ENCODE results near the gene CELF2.

DNA sequence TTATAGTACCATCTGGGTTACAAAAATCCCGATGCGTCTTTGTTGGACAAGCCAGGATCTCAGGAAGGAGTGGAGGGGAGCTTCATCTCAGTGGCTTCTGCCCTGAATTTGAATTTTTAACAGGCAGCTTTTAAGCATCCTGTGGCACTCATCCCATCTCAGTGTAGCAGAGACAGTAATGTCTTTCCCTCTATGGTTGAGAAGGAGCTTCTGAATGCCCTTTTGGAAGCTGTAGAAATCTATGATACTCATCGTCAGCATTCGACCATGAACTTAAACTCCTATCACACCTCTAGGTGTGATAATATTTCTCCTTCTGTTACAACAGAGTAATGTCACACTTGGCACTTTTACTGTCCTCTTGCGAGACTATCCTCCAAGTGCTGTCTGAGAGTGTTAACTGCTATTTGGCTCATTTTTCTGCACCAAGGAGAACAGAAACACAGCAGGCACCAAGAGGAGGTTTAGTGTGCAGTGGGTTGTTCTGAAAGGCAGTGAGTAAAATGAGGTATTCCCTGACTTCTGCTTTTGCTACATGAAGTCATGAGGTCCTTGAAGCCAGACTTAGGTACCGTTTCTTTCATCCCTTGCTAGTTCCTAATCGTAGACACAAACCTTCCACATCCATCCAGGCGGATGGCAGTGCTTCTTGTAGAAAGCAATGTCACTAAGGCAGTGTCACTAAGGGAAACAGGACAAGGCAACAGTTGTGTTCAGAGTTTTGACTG, 177.4 kb downstream of the CELF2 start:
- TF ChIP-seq CTCF (IDR thresholded peaks at IDR 0.05), result no peak
- no peak for TF ChIP-seq POLR2AphosphoS5 (IDR thresholded peaks at IDR 0.05; ENCODE audit: insufficient read depth in 1 of 2, low read depth in 1 of 2)

Measured in vagina (tissue), 2 donors.